ENCODE data around the gene ZRANB1.

GRCh38 chr10:125014086-125014830 lies 72.3 kb downstream of the ZRANB1 start:
- TF ChIP-seq CTCF (conservative IDR thresholded peaks at IDR 0.05) (no peak), ZFX (IDR thresholded peaks at IDR 0.05) (no peak)

Data from C4-2B (cell line).